Stimulated activated CD4-positive, alpha-beta T cell treated with anti-CD3 and anti-CD28 coated beads, Interleukin-4, amount 100 ng/mL, for 4 hours (primary cell): ENCODE measurements around the gene SLC7A10.
"Not testable (repeated sequence)": the region's sequence is repeated elsewhere in the genome, so short reads cannot be mapped to it uniquely, and the experiment has no call there.

ENCODE experiments used
- DNase-seq, 2 experiments: peaks; one replicate each; pipeline ENCODE4 v3.0.0-alpha.2; 2020

SLC7A10 gene

DNA sequence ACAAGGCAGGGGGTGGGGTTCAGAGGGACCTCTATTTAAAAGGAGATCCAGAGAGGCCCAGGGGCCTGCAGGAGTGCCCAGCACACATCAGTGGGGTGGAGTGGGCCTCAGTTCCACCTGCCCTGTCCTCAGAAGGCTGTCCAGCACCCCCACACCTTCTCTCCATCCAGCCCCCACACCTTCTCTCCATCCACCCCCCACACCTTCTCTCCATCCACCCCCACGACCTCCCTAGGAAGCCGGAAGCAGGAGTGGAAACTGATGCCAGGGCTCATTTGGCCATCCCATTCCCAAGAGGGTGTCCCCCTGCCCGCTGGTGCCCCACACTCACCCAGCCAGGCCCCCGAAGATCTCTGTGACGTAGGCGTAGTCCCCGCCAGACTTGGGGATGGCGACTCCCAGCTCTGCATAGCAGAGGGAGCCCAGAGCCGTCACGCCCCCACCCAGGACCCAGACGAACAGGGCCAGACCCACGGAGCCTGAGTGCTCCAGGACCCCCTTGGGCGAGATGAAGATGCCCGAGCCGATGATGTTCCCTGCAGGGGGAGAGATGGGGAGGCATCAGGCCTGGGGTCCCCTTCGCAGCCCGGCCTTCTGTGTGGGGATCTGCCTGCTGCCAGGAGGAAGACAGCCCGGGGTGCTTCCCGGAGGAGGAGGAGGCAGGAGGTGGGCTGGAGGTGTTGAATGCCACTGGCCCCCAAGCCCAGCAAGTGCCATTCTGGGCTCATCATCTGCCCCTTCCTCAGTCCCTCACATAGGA is 10.0 kb downstream of the SLC7A10 start:
- no peak for DNase-seq

- DNase-seq = no peak
Measured at GRCh38 chr19:33214596-33214995, 11.1 kb downstream of the SLC7A10 start.

- no peak for DNase-seq
Measured at GRCh38 chr19:33212436-33213172, 13.0 kb downstream of the SLC7A10 start.

GRCh38 chr19:33211794-33212435 is 13.7 kb downstream of the SLC7A10 start:
- no peak for DNase-seq

DNA sequence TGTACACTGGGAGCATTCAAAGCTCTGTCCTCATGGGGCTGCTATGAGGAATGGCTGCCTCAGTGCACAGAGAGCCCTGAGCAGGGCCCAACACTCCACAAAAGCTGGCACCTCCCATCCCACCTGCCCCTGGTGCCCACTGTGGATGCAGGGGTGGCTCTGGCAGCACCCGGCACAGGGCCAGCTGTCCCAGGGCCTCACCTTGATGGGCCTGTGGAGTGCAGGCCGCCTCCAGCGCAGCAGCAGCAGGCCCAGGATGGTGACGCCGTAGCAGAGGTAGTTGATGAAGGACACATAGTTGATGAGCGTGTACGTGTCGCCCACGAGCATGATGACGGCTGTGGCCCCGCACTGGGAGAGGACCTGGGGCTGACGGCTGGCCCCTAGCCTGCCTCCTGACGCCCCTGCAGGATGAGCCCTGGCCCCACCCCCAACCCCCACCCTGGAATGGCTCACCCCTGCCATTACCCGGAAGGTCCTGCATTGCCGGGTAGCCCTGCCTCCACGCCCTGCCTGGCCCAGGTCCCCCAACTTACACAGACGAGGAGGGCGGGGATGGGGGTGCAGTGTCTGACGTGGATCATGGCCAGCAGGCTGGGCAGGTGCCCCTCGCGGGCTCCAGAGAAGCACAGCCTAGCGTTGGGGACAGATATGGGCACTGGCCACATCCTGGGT is 15.2 kb downstream of the SLC7A10 start:
- DNase-seq = no peak

- DNase-seq = not testable (repeated sequence)
Measured at GRCh38 chr19:33209850-33210230, 15.8 kb downstream of the SLC7A10 start.

GRCh38 chr19:33208904-33209849 is 16.5 kb downstream of the SLC7A10 start:
- DNase-seq = no peak

- DNase-seq = no peak
Measured at GRCh38 chr19:33208371-33208895, 17.2 kb downstream of the SLC7A10 start.

- DNase-seq = no peak
Measured at GRCh38 chr19:33207903-33208302, 17.7 kb downstream of the SLC7A10 start.

GRCh38 chr19:33207040-33207620 is 18.5 kb downstream of the SLC7A10 start:
- DNase-seq = no peak

GRCh38 chr19:33206261-33207039 is 19.2 kb downstream of the SLC7A10 start:
- no peak for DNase-seq

GRCh38 chr19:33205531-33206260 is 20.0 kb downstream of the SLC7A10 start:
- no peak for DNase-seq

- no peak for DNase-seq
Measured at GRCh38 chr19:33205110-33205509, 20.5 kb downstream of the SLC7A10 start.

DNA sequence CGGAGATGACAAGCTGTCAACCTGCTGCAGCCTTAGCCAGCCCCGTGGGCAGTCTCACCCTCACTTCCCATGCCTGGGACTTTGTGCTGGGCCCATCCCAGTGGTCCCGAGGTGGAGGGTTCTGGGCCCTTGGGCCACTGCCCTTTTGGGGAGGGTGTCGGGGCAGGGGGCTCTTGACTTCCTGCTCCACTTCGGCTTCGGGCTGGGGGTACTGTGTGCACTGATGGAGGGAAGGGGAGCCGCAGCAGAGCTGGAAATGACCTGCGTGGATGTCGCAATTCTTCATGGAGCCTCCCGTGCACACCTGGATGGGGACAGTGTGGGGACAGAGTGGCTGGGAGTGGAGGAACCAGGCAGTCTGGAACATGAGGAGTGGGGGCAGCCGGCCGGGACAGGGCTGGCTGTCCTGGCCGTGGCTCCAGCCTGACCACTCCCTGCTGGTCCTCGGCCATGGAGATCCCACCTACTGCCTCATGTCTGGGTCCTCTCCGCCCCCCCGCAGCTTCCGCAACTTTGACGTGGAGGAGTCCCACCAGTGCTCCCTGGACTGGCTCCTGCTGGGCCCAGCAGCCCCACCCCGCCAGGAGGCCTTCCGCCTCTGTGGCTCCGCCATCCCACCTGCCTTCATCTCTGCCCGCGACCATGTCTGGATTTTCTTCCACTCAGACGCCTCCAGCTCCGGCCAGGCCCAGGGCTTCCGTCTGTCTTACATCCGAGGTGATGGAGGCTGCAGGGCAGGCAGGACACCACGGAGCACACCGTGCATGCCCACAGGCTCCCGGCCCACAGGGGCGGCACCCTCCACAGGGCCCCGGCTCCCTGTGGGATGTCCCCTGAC is 21.3 kb downstream of the SLC7A10 start:
- no peak for DNase-seq

- no peak for DNase-seq
Measured at GRCh38 chr19:33203529-33203928, 22.1 kb downstream of the SLC7A10 start.

- DNase-seq = no peak
Measured at GRCh38 chr19:33202546-33203507, 22.8 kb downstream of the SLC7A10 start.

DNA sequence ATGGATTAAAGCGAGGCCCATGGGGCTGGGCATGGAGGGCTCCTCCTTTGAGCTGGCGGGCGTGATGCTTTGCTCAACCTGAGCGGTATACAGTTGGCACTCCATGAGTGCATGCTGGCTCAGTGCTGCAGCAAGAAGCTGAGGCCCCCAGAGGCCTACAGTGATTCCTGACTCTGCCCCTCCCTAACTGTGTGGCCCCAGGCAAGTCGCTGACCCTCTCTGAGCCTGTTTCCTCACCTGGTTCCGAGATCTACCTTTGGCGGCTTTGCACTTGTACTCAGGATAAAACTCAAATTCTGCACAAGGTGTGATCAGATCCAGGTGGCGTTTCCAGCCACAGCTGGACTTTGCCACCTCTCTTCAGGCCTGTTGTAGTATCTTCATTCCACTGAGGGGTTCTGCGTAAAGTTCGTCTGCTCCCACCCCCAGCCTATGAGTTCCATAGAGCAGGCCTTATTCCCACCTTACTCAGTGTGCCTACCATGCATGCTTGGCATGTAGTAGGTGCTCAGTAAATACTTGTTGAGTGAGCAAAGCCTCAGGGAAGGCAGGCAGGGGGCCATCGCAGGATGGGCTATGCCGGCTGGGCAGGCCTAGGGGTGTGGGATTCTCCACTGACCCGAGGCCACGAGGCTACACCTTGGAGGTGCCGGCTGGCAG is 23.6 kb downstream of the SLC7A10 start:
- no peak for DNase-seq
